HG03175 (cell line): ENCODE data around the gene FOXO3.

Experiments used
- ATAC-seq: cut with Tn5 transposase; IDR thresholded peaks from one replicate; pipeline ENCODE4 v1.9.1; 2021; ENCODE audit warnings: mild to moderate bottlenecking, moderate library complexity; ENCODE audit not compliant: unreplicated experiment

The FOXO3 gene

DNA sequence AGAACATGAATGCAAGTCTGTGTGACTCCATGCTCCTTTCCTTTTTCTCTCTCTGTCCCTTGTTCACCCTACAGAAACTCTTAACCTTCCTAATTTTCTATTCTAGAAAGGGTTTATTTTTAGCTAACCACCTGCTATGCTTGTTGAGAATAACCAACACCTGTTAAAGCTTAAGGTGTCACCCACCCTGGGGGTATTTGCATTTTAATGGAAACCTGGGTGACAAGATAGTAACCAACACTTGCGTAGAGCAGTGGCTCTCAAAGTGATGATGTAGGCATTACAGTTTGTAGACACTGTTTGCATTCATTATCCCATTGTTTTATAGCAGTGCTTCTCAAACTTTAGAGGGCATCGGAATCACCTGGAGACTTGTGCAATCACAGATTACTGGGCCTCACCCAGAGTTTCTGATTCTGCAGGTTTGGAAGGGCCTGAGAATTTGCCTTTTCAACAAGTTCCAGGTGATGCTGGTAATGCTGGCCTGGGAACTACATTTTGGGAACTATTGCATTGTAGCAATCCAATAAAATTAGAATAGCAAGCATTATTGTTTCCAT is 173.1 kb downstream of the FOXO3 start:
- ATAC-seq, result no peak
